A549 (cell line): ENCODE data around the gene NAA38.

Experiments used
- CEBPB ChIP-seq, 2 experiments: fragments of >200 bp in 1 of 2; sonication (Bioruptor Twin) in 1 of 2; formaldehyde crosslinking in 1 of 2; IDR thresholded peaks; 2 replicates each; pipeline ENCODE4 v1.6.1; 2012 to 2016
- CHD2 ChIP-seq: fragments of 150-350 bp; IDR thresholded peaks from 2 replicates; pipeline ENCODE4 v1.6.1; 2014; ENCODE audit warnings: low read length; ENCODE audit not compliant: partially characterized antibody
- HOXA7 ChIP-seq: fragments of 250-450 bp; sonication (Bioruptor Pico); IDR thresholded peaks from 2 replicates; pipeline ENCODE4 v1.5.0; 2020; ENCODE audit warnings: mild to moderate bottlenecking, moderate library complexity
- PHF8 ChIP-seq: fragments of 200-600 bp; sonication (generic); IDR thresholded peaks from 2 replicates; pipeline ENCODE4 v1.6.1; 2016; ENCODE audit warnings: low read depth, mild to moderate bottlenecking, antibody characterized with exemption, moderate library complexity, borderline replicate concordance
- POLR2A ChIP-seq: IDR thresholded peaks from 2 replicates; pipeline ENCODE4 v1.6.1; 2012; ENCODE audit warnings: mild to moderate bottlenecking, low read length
- RFX5 ChIP-seq: fragments of 450-650 bp; IDR thresholded peaks from 2 replicates; pipeline ENCODE4 v1.7.1; 2014; ENCODE audit warnings: antibody characterized with exemption, mild to moderate bottlenecking, moderate library complexity
- ZFP36 ChIP-seq: fragments of 450-650 bp; IDR thresholded peaks from 2 replicates; pipeline ENCODE4 v1.6.1; 2014; ENCODE audit warnings: borderline replicate concordance; ENCODE audit not compliant: partially characterized antibody
- TF ChIP-seq, protein P1 (sequence below): fragments of >200 bp; sonication (Bioruptor Twin); formaldehyde crosslinking; IDR thresholded peaks from 3 replicates; pipeline ENCODE4 v1.5.1; 2016
- TF ChIP-seq, protein P2 (sequence below): fragments of 450-650 bp; IDR thresholded peaks from 2 replicates; pipeline ENCODE4 v1.6.1; 2014; ENCODE audit warnings: antibody characterized with exemption
- TF ChIP-seq, protein P3 (sequence below): IDR thresholded peaks from 2 replicates; pipeline ENCODE4 v1.6.1; 2012

DNA sequence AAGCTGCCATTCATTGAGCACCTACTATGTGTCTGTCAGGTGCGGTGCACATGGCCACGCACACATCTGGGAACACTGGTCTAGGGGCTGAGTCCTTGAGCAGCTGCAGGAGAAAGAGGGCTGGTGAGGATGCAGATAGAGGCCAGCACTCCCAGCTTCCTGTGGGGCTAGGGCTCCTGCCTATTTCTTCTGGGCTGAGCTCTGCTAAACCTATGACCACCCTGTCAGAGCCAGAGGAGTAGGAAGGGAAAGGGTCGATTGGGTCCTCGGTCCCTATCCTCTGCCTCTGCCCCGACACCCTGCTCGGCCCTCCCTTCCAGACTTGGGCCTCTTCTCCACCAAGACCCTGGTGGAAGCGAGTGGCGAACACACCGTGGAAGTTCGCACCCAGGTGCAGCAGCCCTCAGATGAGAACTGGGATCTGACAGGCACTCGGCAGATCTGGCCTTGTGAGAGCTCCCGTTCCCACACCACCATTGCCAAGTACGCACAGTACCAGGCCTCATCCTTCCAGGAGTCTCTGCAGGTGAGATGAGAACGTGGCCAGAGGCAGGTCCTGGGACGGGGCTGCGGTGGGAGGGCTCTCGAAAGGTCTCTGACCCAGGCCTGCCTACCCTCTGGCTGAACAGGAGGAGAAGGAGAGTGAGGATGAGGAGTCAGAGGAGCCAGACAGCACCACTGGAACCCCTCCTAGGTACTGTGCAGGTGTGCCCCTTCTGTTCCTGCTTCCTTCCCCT is 6.5 kb downstream of the NAA38 start:
- TF ChIP-seq, protein P1, sequence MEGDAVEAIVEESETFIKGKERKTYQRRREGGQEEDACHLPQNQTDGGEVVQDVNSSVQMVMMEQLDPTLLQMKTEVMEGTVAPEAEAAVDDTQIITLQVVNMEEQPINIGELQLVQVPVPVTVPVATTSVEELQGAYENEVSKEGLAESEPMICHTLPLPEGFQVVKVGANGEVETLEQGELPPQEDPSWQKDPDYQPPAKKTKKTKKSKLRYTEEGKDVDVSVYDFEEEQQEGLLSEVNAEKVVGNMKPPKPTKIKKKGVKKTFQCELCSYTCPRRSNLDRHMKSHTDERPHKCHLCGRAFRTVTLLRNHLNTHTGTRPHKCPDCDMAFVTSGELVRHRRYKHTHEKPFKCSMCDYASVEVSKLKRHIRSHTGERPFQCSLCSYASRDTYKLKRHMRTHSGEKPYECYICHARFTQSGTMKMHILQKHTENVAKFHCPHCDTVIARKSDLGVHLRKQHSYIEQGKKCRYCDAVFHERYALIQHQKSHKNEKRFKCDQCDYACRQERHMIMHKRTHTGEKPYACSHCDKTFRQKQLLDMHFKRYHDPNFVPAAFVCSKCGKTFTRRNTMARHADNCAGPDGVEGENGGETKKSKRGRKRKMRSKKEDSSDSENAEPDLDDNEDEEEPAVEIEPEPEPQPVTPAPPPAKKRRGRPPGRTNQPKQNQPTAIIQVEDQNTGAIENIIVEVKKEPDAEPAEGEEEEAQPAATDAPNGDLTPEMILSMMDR = no peak
- TF ChIP-seq POLR2A (no peak), ZFP36 (no peak), CHD2 (no peak), CEBPB (IDR thresholded peaks at IDR 0.05) (no peak), HOXA7 (CRISPR knock-in tag) (no peak), PHF8 (no peak), RFX5 (no peak)
- TF ChIP-seq, protein P2, sequence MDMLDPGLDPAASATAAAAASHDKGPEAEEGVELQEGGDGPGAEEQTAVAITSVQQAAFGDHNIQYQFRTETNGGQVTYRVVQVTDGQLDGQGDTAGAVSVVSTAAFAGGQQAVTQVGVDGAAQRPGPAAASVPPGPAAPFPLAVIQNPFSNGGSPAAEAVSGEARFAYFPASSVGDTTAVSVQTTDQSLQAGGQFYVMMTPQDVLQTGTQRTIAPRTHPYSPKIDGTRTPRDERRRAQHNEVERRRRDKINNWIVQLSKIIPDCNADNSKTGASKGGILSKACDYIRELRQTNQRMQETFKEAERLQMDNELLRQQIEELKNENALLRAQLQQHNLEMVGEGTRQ = no peak
- TF ChIP-seq, protein P3, sequence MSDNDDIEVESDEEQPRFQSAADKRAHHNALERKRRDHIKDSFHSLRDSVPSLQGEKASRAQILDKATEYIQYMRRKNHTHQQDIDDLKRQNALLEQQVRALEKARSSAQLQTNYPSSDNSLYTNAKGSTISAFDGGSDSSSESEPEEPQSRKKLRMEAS = no peak
